HG02973 (cell line): ENCODE measurements around the gene RERE.

ENCODE experiments used
- ATAC-seq: cut with Tn5 transposase; IDR thresholded peaks from one replicate; pipeline ENCODE4 v1.9.1; 2021; ENCODE audit warnings: moderate library complexity; ENCODE audit not compliant: unreplicated experiment

Gene RERE

GRCh38 chr1:8560035-8560434 lies 257.4 kb downstream of the RERE start:
- no peak for ATAC-seq

DNA sequence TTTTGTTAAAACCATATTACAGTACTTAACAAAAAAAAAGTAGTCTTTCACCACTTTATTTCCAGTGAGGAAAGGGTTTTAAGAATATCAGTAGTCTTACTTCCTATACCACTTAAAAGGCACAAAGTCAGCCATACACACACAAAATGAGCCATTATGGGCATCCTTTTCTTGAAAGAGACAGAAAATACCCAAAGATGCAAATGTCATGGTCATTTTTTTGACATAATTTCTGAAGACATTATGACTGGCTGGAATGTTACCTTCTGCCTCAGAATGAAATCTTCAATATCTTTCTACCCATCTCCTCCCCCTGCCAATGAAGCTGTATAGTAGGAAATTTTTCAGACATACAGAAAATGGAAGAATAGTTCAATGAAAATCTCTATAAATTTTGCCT lies 261.9 kb downstream of the RERE start:
- no peak for ATAC-seq

- ATAC-seq: no peak
Measured at GRCh38 chr1:8554956-8555534, 262.4 kb downstream of the RERE start.

DNA sequence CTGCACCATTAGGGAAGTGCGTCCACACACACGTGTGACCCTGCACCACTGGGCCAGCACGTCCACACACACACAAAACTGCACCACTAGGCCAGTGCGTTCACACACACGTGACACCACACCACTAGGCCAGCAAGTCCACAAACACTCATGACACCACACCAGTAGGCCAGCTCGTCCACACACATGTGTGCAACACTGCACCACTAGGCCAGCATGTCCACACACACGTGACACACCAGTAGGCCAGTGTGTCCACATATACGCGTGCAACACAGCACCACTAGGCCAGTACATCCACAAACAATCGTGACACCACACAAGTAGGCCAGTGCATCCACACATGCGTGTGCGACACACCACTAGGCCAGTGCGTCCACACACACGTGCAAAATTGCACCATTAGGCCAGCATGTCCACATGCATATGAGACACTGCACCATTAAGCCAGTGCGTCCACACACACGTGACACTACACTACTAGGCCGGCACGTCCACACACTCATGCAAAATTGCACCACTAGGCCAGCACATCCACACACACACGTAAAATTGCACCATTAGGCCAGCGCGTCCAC lies 264.5 kb downstream of the RERE start:
- no peak for ATAC-seq

GRCh38 chr1:8551613-8552489 lies 265.6 kb downstream of the RERE start:
- ATAC-seq: no peak

GRCh38 chr1:8551057-8551456 lies 266.4 kb downstream of the RERE start:
- ATAC-seq: no peak

DNA sequence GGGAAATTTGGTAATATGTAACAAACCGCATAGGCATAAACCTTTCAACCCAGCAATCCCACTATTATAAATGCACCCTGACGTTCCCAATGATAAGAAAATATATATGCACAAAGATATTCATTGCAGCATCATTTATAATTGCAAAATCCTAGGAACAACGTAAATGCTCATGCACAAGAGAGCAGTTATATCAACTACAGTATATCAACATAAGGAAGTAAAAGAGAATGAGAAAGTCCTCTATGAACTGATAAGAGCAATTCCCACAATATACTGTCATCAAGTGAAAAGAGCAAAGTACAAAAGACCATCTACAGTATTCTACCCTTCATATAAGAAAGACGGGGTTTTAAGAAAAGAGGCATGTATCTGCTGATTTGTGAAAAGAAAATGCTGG lies 269.6 kb downstream of the RERE start:
- no peak for ATAC-seq

DNA sequence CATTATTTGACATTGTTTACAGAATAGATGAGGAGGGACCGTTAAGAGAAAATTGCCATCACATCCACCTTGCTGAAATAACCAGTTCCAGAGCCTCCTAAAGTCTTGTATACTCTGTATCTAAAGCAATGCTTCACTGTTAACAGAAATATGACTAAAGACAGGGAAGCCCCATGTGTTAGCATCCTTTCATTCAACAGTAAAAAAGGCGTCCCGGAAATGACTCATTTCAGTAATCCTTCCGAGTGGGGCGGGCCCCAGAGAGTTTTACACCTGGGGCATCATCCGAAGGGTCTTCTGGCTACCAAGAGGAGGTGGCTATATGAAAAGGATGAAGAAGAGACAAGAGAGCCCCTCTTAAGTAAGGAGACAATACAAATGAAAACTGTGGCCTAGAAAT lies 272.4 kb downstream of the RERE start:
- no peak for ATAC-seq

GRCh38 chr1:8544644-8545043 lies 272.8 kb downstream of the RERE start:
- ATAC-seq: no peak

DNA sequence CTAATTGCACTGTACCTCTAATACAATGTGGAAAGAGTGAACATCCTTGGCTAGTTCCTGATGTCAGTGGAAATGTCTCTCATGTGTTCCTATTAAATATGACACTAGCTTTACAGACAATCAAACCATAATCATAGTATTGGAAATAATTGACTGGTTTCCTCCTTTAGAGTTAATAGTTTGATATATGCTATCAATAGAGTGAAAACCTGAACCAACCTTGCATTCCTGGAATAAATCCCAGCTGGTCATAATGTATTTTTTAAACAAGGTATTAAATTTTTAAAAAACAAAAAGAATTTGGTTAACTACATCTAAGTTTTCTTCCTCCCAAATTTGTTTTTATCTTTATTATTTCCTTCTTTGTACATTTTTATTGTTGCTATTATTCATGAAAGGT lies 273.5 kb downstream of the RERE start:
- ATAC-seq: no peak

- ATAC-seq: no peak
Measured at GRCh38 chr1:8541961-8542521, 275.4 kb downstream of the RERE start.

DNA sequence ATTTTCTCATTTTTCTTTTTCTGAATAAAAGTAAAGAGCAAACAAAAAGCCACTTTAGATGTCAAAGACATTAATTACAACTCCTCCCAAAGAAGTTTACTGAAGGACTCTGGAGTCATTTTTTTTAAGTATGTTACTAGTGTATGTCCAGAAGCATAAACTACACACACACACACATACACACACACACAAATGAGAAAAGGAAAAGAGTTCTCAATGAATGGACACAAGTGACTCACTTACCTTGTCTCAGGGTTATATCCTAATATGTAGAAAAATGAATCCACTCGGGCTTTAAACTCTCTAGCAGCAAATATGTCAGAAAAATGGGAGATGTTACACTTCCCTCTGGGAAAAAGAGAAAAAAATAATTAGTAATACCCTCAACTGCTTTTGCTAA lies 276.5 kb downstream of the RERE start:
- ATAC-seq: no peak

- no peak for ATAC-seq
Measured at GRCh38 chr1:8540261-8540941, 277.0 kb downstream of the RERE start.

GRCh38 chr1:8539683-8540082 lies 277.8 kb downstream of the RERE start:
- ATAC-seq: no peak

DNA sequence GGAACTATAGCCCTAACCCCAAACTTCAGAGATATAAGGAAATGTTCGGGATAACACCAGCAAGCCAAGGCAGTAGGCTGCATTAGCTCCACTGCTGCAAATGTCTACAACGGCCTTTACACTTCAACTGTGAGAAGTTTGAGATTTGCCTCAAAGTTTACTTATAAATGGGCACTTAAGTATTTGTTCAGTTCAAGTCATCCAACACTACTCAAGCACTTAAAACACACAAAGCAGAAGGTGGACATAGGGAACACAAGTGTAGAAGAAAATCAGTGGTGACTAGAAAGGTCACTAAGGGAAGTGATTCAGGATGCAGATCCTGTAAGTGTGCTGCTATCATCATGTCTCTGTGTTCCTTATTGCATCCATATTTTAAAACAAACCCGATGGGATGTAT lies 278.9 kb downstream of the RERE start:
- no peak for ATAC-seq

- ATAC-seq: no peak
Measured at GRCh38 chr1:8537991-8538390, 279.4 kb downstream of the RERE start.

GRCh38 chr1:8536515-8536914 lies 280.9 kb downstream of the RERE start:
- ATAC-seq: no peak

DNA sequence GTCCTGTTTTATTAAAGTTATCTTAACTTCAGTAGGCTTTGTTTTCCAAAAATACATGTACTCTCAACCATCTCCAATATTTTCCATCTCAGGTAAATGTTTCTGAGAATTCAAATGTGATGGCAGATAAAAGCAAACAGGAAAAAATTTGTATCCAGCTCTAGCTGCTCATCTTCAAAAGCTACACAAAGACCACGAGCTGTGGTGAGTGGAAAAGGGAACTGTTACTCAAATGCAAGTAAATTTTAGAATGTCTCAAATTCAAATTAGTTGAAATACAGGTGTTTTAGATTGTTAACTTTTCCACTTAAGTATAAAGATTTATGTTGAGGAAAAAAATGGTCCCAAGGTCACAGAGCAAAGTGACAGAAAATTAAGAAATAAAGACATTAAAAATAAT lies 283.5 kb downstream of the RERE start:
- ATAC-seq: no peak

DNA sequence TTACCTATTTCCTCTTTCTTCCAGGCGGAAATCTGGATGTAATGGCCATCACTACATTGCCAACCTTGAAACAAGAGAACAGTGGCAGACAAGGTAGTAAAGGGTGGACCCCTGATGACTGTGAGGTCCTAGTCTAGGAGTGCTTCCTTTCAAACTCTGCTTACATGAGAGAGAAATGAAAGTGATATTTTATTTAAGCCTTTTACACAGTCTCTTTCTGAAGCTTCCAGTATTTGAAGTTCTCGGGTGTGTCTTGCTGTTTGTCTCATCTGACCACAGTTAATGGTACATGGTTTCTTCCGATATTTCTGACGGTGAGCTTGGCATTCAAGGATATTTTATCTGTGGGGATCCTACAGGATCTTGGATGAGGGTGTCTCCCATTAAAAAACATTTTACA lies 284.3 kb downstream of the RERE start:
- peak; percentile 78 for ATAC-seq

GRCh38 chr1:8529901-8530300 lies 287.5 kb downstream of the RERE start:
- no peak for ATAC-seq

- no peak for ATAC-seq
Measured at GRCh38 chr1:8527941-8528340, 289.5 kb downstream of the RERE start.
